SK-N-MC (cell line): ENCODE data around the gene CFAP77.

Experiments used
- EZH2 ChIP-seq: fragments of 200-600 bp; sonication (generic); IDR thresholded peaks from one replicate; pipeline ENCODE4 v1.6.1; 2017; ENCODE audit warnings: antibody characterized with exemption
- FOXP2 ChIP-seq: optimal IDR thresholded peaks from 2 replicates; pipeline ENCODE3; 2011; ENCODE audit warnings: mild to moderate bottlenecking, moderate library complexity; ENCODE audit not compliant: insufficient read depth; ENCODE audit errors: extremely low read length, control extremely low read depth
- POLR2AphosphoS5 ChIP-seq: IDR thresholded peaks from 2 replicates; pipeline ENCODE4 v1.6.1; 2012; ENCODE audit warnings: mild to moderate bottlenecking, low read depth, low read length, borderline replicate concordance

DNA sequence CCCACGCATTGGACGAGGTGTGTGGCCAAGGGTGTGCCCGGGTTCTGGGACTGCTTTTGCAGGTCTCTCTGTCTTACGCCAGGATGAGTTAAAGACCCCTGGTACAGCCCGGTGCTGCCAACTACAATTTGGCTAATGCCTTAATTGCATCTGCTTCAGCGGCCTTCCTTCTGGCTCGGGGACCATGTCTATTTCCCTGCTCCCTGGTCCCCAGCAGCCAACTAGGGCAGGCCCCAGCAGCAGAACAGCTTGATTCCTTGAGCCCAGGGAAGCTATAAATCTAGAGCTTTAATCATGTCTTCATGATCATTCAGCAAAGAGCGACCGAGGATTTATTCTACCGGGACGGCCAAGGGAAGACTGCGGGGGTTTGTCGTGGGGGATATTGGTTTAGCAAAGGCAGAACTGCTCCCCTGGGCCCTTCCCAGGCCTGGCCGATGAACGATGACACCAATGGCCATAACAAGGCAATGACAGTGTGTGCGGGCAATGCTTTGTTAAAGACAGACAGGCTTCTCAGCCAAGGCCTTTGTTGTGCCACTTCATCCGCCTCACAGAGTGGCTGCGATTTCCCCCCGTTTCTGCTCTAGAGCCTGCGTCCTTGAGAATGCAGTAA, 51.4 kb downstream of the CFAP77 start:
- no peak for TF ChIP-seq POLR2AphosphoS5
- TF ChIP-seq EZH2, result no peak
- no peak for TF ChIP-seq FOXP2
